Gastrocnemius medialis (tissue), 4 donors: Measurements from ENCODE around the gene CALML5. TPM values are rescaled to one million over a fixed set of nuclear protein-coding genes. Genes with fewer than 3 reads are reported as not detected.

ENCODE experiments used
- ATAC-seq, 2 donors: fragments of 150-250 bp; one replicate each; pipeline ENCODE4 v1.9.1; 2016
- DNase-seq, 2 donors: peaks; one replicate each; pipeline ENCODE4 v3.0.0-alpha.2; 2019
- H3K27ac ChIP-seq, 4 donors: fragments of 200-600 bp; sonication (generic); 1 replicate in 1 of 4; 2 replicates in 3 of 4; pipeline ENCODE4 v1.5.1; 2016 to 2018; ENCODE audit warnings: mild to moderate bottlenecking in 2 of 4, moderate library complexity in 1 of 4
- H3K27me3 ChIP-seq, 3 donors: fragments of 200-600 bp; sonication (generic) in 2 of 3; 1 replicate in 1 of 3; 2 replicates in 2 of 3; pipeline versions ENCODE4 v1.5.1 to v1.6.0; 2016 to 2019; ENCODE audit warnings: mild to moderate bottlenecking in 1 of 3, moderate library complexity in 1 of 3
- H3K36me3 ChIP-seq, 2 donors: fragments of 200-600 bp; sonication (generic) in 1 of 2; one replicate each; pipeline ENCODE4 v1.5.1; 2017 to 2018
- H3K4me1 ChIP-seq, 2 donors: fragments of 200-600 bp; sonication (generic) in 1 of 2; one replicate each; pipeline ENCODE4 v1.5.1; 2016 to 2017; ENCODE audit warnings: mild to moderate bottlenecking in 2 of 2
- H3K4me3 ChIP-seq, 4 donors: fragments of 200-600 bp; sonication (generic) in 3 of 4; 1 replicate in 1 of 4; 2 replicates in 3 of 4; pipeline ENCODE4 v1.5.1; 2016 to 2019; ENCODE audit warnings: mild to moderate bottlenecking in 2 of 4
- H3K9me3 ChIP-seq, 3 donors: fragments of 200-600 bp; sonication (generic) in 2 of 3; 1 replicate in 1 of 3; 2 replicates in 2 of 3; pipeline ENCODE4 v1.5.1; 2016 to 2019
- CTCF ChIP-seq, 5 experiments: fragments of 450-650 bp in 3 of 5; fragments of 200-600 bp in 2 of 5; sonication (generic) in 2 of 5; IDR thresholded peaks in 4 of 5; conservative IDR thresholded peaks in 1 of 5; 1 replicate in 4 of 5; 2 replicates in 1 of 5; pipeline ENCODE4 v1.5.1; 2016 to 2019; ENCODE audit warnings: antibody characterized with exemption in 5 of 5, mild to moderate bottlenecking in 3 of 5, moderate library complexity in 3 of 5
- POLR2A ChIP-seq, 2 donors: fragments of 450-650 bp; IDR thresholded peaks; one replicate each; pipeline ENCODE4 v1.6.1; 2017; ENCODE audit warnings: antibody characterized with exemption in 2 of 2, mild to moderate bottlenecking in 2 of 2, moderate library complexity in 2 of 2
- in situ Hi-C, 4 donors: fragments of 200-750 bp; cut with MboI; loops; one replicate each; pipeline versions ENCODE4 v1.15.0 to v1.8.0; 2017; ENCODE audit warnings: low sequenced_read_pairs in 4 of 4
- intact Hi-C: fragments of 100-400 bp; cut with DNase I; formaldehyde crosslinking; loops from one replicate; pipeline ENCODE4 v1.15.1; 2023; ENCODE audit warnings: low total_unique reads
- total RNA-seq, 4 donors: library from RNA; depleted of rRNA; stranded (reverse); fragments of >200 nt; gene quantifications; one replicate each; pipeline versions ENCODE4 v1.1.0 to v1.2.3, GENCODE V29; 2016

Gene CALML5
- total RNA-seq, 4 donors from 2014 or later = not detected

- DNase-seq = no peak
- no peaks in the 10 kb centered on the region for H3K4me1 ChIP-seq
- no peak for ATAC-seq
- intact Hi-C loops = no loop called here
- no peaks in the 10 kb centered on the region for H3K27me3 ChIP-seq
- H3K4me3 ChIP-seq = no peak overlapping the region
- H3K27ac ChIP-seq = no peak overlapping the region
- in situ Hi-C loops = no loop called here
- no peaks in the 10 kb centered on the region for H3K9me3 ChIP-seq
- no peaks in the 10 kb centered on the region for H3K36me3 ChIP-seq
- TF ChIP-seq CTCF (IDR thresholded peaks at IDR 0.05 in 4 of 5, conservative IDR thresholded peaks at IDR 0.05 in 1 of 5) (no peak), POLR2A (IDR thresholded peaks at IDR 0.05) (no peak)
Measured at GRCh38 chr10:5502061-5502521, 2.7 kb upstream of the CALML5 start.

- no peak for TF ChIP-seq POLR2A (IDR thresholded peaks at IDR 0.05)
- no peak for TF ChIP-seq CTCF (IDR thresholded peaks at IDR 0.05 in 4 of 5, conservative IDR thresholded peaks at IDR 0.05 in 1 of 5)
- ATAC-seq = no peak
- DNase-seq = no peak
- H3K27ac ChIP-seq = no peak overlapping the region
- no peaks in the 10 kb centered on the region for H3K36me3 ChIP-seq
- no peaks in the 10 kb centered on the region for H3K9me3 ChIP-seq
- intact Hi-C loops = no loop called here
- H3K27me3 ChIP-seq = no peaks in the 10 kb centered on the region
- H3K4me1 ChIP-seq = no peaks in the 10 kb centered on the region
- no peak overlapping the region for H3K4me3 ChIP-seq
- in situ Hi-C loops = no loop called here
Measured at GRCh38 chr10:5500910-5501309, 1.5 kb upstream of the CALML5 start.

GRCh38 chr10:5500162-5500670, 846 bp upstream of the CALML5 start:
- intact Hi-C loops = no loop called here
- no peak for TF ChIP-seq CTCF (IDR thresholded peaks at IDR 0.05 in 4 of 5, conservative IDR thresholded peaks at IDR 0.05 in 1 of 5)
- TF ChIP-seq POLR2A (IDR thresholded peaks at IDR 0.05) = no peak
- no peak for ATAC-seq

GRCh38 chr10:5498791-5499492, 428 bp downstream of the CALML5 start:
- ATAC-seq = no peak
- Histone ChIP-seq H3K4me1 (no peaks in the 10 kb centered on the region), H3K4me3 (no peak overlapping the region), H3K9me3 (no peaks in the 10 kb centered on the region), H3K36me3 (no peaks in the 10 kb centered on the region), H3K27me3 (no peaks in the 10 kb centered on the region), H3K27ac (no peak overlapping the region)
- in situ Hi-C loops = no loop called here
- intact Hi-C loops = no loop called here
- DNase-seq = no peak
- TF ChIP-seq CTCF (IDR thresholded peaks at IDR 0.05 in 4 of 5, conservative IDR thresholded peaks at IDR 0.05 in 1 of 5) (no peak), POLR2A (IDR thresholded peaks at IDR 0.05) (no peak)

More at GRCh38 chr10:5500162-5500670, 846 bp upstream of the CALML5 start:
- no peaks in the 10 kb centered on the region for H3K9me3 ChIP-seq
- H3K4me1 ChIP-seq = no peaks in the 10 kb centered on the region
- no peak overlapping the region for H3K4me3 ChIP-seq
- in situ Hi-C loops = no loop called here
- no peak for DNase-seq
- H3K27ac ChIP-seq = no peak overlapping the region
- H3K27me3 ChIP-seq = no peaks in the 10 kb centered on the region
- H3K36me3 ChIP-seq = no peaks in the 10 kb centered on the region
